ENCODE results near the gene ADM5. TPM values are rescaled to one million over a fixed set of nuclear protein-coding genes. Genes with fewer than 3 reads are reported as not detected.

The ADM5 gene
- polyA plus RNA-seq, 3 donors, result 1.2 TPM; not detected in 2

DNA sequence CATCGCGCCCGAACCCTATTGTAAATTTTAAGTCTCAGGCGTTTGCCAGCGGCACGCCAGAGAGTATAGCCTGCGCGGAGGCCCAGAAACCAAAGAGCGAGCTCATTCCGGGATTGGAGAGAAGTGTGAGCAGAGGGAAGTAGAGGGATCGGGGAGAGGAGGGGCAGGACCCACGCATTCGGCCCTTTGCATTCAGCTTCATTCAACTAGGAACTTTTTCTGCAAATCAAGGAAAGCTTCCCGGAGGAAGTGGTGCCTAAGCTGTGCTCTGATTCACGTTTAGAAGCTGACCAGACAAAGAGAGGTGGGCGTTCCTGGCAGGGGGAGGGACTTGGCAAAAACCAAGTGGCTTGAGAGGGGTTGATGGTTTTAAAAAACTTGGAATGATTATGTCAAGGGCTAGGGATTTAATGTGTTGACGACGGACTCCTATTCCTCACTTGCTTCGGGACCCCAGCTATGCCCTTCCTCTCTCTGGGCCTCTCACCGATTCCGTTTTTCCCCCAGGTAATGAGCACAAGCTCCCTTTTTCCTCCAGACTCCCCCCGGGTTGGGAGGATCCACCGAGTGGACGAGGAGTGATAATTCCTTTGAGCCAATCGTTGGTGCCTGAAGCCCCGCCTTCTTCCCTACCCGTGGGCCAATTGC is 13.1 kb upstream of the ADM5 start:
- intact Hi-C loops (cut with micrococcal nuclease), result loop anchor here (2.0 to 10.0 kb wide), 7 partner anchors 33 to 204 kb away; partner anchors contain the start of genes PRR12 (in 2 of the 2), RPS11 (in 2 of the 2), SCAF1 (in 2 of the 2) and AKT1S1 (in 1 of the 2)
- H3K36me3 Mint-ChIP-seq, result peaks cover 5 to 7% of the 10 kb centered on the region in 2 donors
- peak; percentile 89 to 94 (median 90) for DNase-seq
- Histone ChIP-seq H3K27ac (ENCODE audit: low read depth in 1 of 2, low read length in 2 of 2) (peak overlapping the region; percentile 91 to 98), H4K20me1 (ENCODE audit: insufficient read depth, low read length) (peaks cover 25% of the 10 kb centered on the region), H3K36me3 (replicated peaks in 1 of 2; ENCODE audit: control insufficient read depth in 1 of 2, insufficient read depth in 2 of 2, low read length in 2 of 2) (peaks cover 0 to 8% of the 10 kb centered on the region in 2 donors), H3K4me3 (replicated peaks in 1 of 3; ENCODE audit: low read depth in 2 of 3, low read length in 3 of 3) (peak overlapping the region; percentile 49 to 79 (median 53)), H2AFZ (ENCODE audit: insufficient read depth, low read depth, low read length, poor library complexity, severe bottlenecking) (peak overlapping the region; percentile 66), H3K79me2 (ENCODE audit: insufficient read depth, low read length) (peaks cover 37% of the 10 kb centered on the region), H3K4me1 (ENCODE audit: control insufficient read depth in 1 of 2, insufficient read depth in 2 of 2, low read length in 2 of 2) (peaks cover 29 to 38% of the 10 kb centered on the region in 2 donors), H3K9ac (ENCODE audit: insufficient read depth, low read length, poor library complexity, severe bottlenecking) (peak overlapping the region; percentile 77), H3K4me2 (replicated peaks; ENCODE audit: extremely low read depth, low read length, poor library complexity, severe bottlenecking) (peak overlapping the region; percentile 100), H3K9me3 (replicated peaks in 1 of 2; ENCODE audit: control insufficient read depth in 1 of 2, insufficient read depth in 1 of 2, low read length in 2 of 2) (no peaks in the 10 kb centered on the region), H3K27me3 (ENCODE audit: control insufficient read depth in 2 of 2, insufficient read depth in 2 of 2, low read length in 2 of 2) (no peaks in the 10 kb centered on the region)
- peak overlapping the region; percentile 83 to 94 for H3K4me3 Mint-ChIP-seq
- under 1% methylated on average over 11 of the region's 27 CpGs for WGBS (ENCODE audit: insufficient coverage)
- peaks cover 0 to 2% (median 0%) of the 10 kb centered on the region in 7 donors for H3K9me3 Mint-ChIP-seq
- no peak for TF ChIP-seq CTCF (IDR thresholded peaks at IDR 0.05)
- peaks cover 0 to 5% (median 0%) of the 10 kb centered on the region in 3 donors for H3K27me3 Mint-ChIP-seq (ENCODE audit: low read depth in 3 of 3)
- H3K27ac Mint-ChIP-seq, result peak overlapping the region; percentile 98 to 100 (median 100)
- H3K4me1 Mint-ChIP-seq, result peaks cover 25% of the 10 kb centered on the region

DNA sequence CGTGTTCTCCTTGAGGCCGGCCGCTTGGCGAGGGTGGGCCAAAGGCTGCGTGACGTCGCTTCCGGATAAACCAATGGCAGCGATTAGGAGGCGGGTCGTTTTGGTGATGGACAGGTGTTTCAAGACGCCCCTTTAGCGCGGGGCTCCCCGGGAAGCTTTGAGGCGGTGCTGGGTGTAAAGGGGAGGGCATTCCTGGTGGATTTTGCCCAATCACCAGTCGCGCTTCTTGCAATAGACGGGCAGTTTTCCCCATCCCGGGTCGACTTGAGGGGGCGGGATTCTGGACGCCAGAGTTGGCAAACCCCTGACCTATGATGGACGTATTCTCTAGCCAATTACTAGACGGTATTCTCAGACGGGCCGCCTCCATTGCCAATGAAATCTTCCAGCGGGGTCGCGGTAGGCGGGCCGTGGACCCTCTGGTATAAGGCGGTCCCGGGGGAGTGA is 12.6 kb upstream of the ADM5 start:
- H3K27ac Mint-ChIP-seq, result peak overlapping the region; percentile 98 to 100 (median 100)
- H3K36me3 Mint-ChIP-seq, result peaks cover 7 to 12% of the 10 kb centered on the region in 2 donors
- peak overlapping the region; percentile 100 for H3K4me2 ChIP-seq (replicated peaks; ENCODE audit: extremely low read depth, low read length, poor library complexity, severe bottlenecking)

More for the DNA sequence above, 12.6 kb upstream of the ADM5 start:
- Mint-ChIP-seq H3K27me3 (ENCODE audit: low read depth in 3 of 3) (peaks cover 0 to 5% (median 0%) of the 10 kb centered on the region in 3 donors), H3K4me1 (peaks cover 25% of the 10 kb centered on the region), H3K9me3 (peaks cover 0 to 2% (median 0%) of the 10 kb centered on the region in 7 donors), H3K4me3 (peak overlapping the region; percentile 96)
- intact Hi-C loops (cut with micrococcal nuclease), result loop anchor here (2.0 to 10.0 kb wide), 7 partner anchors 34 to 205 kb away; partner anchors contain the start of genes PRR12 (in 2 of the 2), RPS11 (in 2 of the 2), SCAF1 (in 2 of the 2) and AKT1S1 (in 1 of the 2)
- WGBS (ENCODE audit: insufficient coverage), result under 1% methylated on average over 30 of the region's 34 CpGs
- H2AFZ ChIP-seq (ENCODE audit: insufficient read depth, low read depth, low read length, poor library complexity, severe bottlenecking), result peak overlapping the region; percentile 79
- no peaks in the 10 kb centered on the region for H3K27me3 ChIP-seq (ENCODE audit: control insufficient read depth in 2 of 2, insufficient read depth in 2 of 2, low read length in 2 of 2)
- peak overlapping the region; percentile 84 for H3K9ac ChIP-seq (ENCODE audit: insufficient read depth, low read length, poor library complexity, severe bottlenecking)
- peak overlapping the region; percentile 92 to 98 (median 93) for H3K4me3 ChIP-seq (replicated peaks in 1 of 3; ENCODE audit: low read depth in 2 of 3, low read length in 3 of 3)
- peak overlapping the region; percentile 91 to 98 for H3K27ac ChIP-seq (ENCODE audit: low read depth in 1 of 2, low read length in 2 of 2)
- peaks cover 2 to 6% of the 10 kb centered on the region in 2 donors for H3K36me3 ChIP-seq (replicated peaks in 1 of 2; ENCODE audit: control insufficient read depth in 1 of 2, insufficient read depth in 2 of 2, low read length in 2 of 2)
- TF ChIP-seq CTCF (IDR thresholded peaks at IDR 0.05), result no peak
- peaks cover 25% of the 10 kb centered on the region for H4K20me1 ChIP-seq (ENCODE audit: insufficient read depth, low read length)
- H3K79me2 ChIP-seq (ENCODE audit: insufficient read depth, low read length), result peaks cover 37% of the 10 kb centered on the region
- H3K4me1 ChIP-seq (ENCODE audit: control insufficient read depth in 1 of 2, insufficient read depth in 2 of 2, low read length in 2 of 2), result peaks cover 29 to 38% of the 10 kb centered on the region in 2 donors
- peak; percentile 99 to 100 (median 100) for DNase-seq
- H3K9me3 ChIP-seq (replicated peaks in 1 of 2; ENCODE audit: control insufficient read depth in 1 of 2, insufficient read depth in 1 of 2, low read length in 2 of 2), result no peaks in the 10 kb centered on the region

All from CD14-positive monocyte (primary cell).